Measurements from ENCODE around the gene LTB4R.

The LTB4R gene

DNA sequence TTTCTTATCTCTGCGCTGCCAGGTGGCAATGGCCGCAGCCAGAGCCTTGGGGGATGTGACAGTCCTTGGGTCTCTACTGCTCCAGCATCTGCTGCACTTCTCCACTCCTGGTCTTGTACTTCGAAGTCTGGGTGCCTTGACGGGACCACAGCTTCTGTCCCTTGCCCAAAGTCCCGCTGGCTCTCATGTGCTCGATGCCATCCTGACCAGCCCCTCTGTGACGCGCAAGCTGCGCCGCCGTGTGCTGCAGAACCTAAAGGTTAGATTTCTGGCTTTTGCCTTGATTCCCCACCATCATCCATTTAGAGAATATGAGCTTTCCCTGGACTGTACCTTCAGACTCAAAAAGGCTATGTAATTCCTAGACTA is 7.3 kb upstream of the LTB4R start:
- no peak for DNase-seq

DNA sequence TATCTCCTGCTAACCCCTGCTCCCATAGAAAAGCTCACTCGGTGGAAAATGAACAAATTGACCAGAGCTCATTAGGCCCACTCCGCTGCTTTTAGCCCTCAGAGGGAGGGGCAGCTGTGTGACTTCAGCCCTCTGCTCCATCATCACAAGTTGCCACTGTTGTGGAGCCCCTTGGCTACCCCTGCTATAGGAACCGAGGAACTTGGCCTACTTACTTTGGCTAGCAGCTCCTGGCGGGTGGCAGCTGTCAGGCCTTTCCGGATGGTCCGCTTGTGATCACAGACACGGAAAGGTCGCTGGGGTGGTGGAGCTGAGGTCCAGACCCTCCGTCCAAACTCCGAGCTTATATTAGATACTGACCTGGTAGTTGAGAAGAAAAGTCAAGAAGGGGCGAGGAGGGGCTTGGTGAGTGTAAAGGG is 4.1 kb upstream of the LTB4R start:
- no peak for DNase-seq

DNA sequence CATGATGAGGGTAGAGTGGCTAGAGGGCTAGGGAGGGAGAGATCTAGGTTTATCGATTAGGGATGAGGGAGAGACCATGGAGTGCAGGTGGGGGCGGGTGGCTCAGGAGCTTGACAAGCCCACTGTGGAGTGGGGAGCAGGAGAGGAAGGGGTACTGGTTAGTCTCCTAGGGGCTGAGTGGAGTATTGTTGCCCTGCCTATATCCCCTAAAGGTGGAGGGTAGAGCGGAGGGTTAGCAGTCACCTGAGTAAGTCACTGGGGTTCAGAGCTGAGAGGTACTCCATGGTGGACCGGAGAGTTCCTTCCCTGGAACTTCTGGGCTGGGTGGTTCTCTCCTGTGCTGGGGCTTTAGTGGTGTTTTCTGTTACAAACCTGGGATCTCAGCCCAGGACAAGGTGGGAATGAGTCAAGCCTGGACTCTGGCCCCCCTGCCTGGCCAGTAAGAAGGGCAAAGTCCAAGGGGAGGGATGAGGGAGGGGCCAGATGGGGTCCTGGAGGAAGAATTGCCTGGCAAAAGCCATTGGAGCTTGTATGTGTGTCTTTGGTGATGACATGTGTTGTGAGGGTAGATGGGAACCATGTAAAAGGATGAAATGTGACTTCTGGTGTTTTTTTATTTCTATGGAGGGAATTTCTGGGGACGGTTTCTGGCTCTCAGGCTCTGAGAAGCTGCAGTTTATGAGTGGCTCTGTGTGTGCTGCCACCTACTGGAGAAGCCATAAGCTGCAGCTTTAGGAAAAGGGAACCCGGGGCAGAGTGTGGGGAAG is 3.5 kb upstream of the LTB4R start, which contains the start of gene CIDEB:
CIDEB (minus strand) TSS at position 403 of the 767 bp plus-strand sequence; CDS start at position 284, 119 bp downstream.
- DNase-seq = peak; percentile 6

DNA sequence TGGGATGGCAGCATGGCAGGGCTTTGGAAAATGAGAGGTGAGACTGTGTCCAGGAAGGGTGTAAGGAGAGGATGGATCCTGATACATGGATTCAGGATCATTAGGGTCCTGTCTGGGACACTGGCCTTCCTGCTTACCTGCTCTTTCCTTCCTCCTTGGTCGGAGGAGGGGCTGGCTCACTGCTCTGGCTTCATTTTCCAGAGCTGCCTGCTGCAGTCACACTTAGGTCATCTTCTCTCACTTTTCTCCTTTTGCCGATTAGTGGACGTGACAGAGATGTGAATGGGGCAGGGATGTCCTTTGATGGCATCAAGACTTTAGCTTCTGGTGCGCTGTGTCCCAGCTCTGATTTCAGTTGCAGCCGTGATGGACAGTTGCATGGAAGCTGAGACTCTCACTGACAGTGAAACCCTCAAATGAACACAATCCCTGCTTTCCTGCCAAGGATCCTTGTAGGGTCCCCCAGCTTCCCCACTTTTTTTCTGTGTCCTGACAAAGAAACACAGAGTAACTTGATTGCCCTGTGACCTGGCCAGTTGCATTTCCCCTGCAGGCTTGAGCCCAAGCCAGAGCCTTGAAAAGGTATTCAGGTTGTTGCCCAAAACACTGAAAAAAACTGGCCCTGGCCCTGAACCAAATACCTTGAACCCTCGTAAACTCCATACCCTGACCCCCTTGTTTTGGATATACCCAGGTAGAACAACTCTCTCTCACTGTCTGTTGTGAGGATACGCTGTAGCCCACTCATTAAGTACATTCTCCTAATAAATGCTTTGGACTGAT is 2.8 kb upstream of the LTB4R start:
- DNase-seq = no peak

DNA sequence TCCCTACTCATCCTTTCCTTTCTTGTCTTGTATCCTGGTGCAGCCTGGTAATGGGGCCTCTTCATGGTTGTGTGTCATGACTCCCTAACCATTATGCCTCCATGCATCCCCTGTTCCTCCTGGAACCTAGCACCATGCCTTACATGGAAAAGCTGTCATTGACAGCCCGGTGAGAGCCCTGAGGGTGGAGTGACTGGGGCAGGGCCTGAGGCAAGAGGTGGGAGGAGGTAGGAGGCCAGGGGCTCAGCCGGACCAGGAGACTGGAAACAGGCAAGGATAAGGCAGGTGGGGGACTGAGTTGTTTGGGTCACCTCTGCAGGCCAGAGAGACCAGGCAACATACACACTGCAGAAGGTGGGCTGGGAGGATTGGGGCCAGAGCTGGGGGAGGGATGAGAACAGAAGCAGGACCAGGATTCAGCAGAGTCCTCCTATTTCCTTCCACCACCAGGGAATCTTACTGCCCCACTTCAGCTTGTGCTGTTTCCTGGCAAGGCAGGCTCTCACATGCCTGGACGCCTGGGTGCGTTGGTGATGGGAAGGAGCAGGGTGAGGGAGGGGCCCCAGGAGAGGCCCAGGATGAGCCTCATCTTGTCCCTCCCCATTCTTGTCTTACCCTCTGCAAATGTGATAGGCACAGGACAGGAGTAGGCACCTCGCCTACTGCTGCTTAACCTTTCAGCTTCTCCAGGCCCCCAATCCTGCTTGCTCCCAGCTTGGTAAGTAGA is 1.6 kb upstream of the LTB4R start, which contains the start of gene LTB4R2:
LTB4R2 (plus strand) TSS at position 603 of the 727 bp plus-strand sequence. CDS start 525 bp downstream, outside the sequence.
- DNase-seq = no peak

DNA sequence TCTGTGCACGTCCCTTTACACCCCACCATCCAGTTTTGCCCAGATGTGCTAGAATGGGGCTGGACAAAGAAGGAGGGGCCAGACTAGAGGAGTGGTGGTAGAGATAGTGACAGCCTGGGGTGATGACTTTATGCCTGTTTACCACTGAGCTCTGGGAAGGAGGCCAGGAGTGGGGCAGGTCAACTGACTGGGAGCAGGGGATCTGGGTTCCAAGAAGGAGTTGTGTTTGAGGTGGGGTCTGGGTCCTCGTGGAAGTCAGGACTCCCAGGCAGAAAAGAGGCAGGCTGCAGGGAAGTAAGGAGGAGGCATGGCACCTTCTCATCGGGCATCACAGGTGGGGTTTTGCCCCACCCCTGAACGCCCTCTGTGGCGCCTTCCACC is 1.0 kb upstream of the LTB4R start:
- no peak for DNase-seq

DNA sequence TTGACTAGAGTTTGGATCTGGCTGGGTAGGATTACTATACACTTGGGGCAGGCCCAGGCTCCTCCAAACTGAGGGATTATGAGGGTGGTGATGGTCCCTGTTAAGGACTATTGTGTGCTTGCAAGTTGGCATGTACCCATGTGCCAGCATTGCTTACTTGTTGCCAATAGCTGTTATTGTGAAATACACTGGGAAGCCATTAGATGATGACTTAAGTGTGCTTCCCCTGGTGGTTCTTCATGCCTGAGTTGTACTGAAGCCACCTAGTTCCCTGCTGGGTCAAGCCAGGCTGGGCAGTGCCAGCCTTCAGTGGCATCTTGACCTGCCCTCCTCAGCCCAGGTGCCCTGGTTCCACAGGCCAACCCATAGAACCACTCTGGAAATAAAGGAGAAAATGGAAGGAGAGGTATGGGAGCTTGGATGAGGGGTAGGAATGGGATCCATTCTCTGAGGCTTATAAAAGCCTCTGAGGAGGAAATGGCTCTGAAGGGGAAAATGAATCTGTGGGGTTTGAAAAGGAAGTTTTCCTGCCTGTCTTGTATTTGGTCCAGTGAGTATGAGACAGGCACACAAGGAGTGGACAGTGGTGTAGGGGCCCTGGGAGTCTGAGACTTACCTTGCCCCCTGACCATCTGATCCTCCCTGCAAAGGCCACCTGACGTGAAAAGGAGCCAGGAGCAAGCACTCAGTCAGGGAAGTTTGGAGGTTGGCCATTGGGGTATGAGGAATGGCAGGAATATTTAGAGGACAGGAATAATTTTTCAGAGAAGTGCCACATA is 724 bp downstream of the LTB4R start:
- no peak for DNase-seq

DNA sequence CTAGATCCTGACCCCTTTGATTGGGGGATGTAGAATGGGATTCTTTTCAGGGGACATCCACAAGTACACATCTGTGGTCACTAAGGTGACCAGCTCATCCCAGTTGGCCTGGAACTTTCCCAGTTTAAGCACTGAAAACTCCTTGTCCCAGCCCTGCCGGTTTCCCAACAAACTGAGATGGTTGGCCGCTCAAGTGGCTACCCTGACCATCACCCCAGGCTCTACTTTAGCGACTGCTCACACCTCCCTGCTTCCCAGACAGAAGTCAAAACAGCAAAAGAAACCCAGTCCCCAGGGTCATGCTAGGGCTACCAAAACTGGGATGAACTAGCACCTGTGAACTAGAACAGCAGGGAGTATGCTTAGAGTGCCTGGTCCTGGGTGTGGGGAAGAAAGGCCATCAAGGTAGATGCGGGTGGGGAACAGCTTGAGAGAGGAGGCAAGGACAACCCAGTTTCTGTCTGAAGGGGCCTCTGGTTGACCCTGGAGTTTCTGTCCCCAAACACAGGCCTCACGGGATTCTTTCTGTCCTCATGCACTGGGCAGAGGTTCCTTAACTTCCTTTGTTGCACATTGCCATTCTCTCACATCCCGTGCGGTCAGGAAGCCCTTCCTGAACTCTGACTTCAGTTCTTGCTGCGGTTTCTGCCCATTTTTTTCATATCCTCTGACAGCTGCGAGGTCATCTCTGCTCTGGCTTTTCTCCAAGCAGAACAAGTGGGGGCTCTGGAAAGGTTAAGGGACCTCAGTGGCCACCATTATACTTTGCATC is 1.6 kb downstream of the LTB4R start:
- DNase-seq = no peak

DNA sequence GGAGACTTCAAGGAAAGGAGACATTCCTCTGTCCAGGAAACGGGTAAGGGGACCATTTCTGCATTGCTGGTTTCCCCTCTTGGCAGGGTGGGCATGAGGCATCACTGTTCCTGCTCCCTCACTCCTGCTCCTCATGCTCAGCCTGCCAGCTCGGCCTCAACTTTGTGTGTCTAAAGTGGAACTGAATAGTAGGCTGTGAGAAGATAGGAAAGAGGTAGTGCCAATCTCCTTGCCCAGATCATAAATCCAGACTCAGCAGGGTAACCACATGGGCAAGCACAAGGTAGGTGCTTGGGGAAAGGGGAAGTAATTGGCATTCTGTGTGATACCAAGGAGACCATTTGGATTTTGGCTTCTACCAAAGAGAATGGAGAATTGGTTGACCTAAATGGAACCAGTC is 2.6 kb downstream of the LTB4R start:
- no peak for DNase-seq

DNA sequence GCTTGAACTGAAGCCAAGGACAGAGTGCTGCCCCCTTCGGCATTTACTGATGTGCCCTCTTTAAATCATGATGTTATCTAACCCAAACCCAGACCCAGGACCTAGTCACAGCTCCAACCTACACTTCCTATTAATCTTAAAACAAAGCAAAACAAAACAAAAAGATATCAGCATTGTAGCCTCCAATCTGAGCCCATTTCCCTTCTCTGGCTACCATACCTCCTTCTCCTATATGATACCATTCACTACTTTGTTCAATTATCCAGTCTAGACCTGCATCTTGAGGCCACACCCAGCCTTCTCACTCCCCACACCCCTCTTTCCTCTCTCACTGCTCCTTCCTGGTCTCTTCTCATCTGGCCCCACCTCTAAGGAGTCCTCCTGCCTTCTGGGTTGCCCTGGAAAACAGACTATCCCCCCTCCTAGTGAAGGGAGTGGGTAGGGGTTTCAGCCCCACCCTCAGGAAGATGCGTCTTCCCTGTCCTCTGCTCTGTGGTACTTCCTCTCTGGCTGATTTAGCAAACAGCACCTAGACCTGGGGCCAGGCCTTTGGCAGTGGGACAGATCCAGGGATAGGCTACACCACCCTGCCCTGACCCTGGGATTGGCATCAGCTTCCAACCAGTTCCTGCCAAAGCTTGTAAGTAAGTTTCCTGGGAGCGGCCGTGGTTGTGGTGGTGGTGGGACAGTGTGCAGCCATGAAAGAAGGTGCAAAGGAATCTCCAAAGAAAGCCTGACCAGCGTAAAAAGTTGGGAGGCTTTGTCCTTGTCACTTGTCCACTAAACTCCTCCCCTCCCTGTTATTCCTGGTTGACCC is 3.3 kb downstream of the LTB4R start:
- DNase-seq = no peak

DNA sequence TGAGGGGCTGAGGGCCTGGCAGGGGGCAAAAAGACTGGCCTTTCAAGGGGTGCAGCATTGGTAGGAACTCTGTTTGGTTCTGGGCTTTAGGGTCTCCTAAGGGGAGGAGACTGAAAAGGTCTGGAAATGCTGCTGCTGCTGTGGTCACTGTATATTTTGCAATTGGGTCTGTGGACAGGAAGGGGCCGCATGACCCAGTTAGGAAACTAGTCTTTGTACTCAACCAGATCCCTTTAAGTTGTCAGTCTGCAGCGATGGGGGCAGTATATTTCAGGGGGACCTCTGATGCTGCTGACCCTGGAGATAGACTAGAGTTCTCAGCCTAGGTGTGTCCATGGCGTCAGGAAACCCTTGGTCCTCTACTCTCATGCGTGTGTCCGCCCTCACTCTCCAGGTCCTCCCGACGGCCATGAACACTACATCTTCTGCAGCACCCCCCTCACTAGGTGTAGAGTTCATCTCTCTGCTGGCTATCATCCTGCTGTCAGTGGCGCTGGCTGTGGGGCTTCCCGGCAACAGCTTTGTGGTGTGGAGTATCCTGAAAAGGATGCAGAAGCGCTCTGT is 4.0 kb downstream of the LTB4R start:
- DNase-seq = no peak

DNA sequence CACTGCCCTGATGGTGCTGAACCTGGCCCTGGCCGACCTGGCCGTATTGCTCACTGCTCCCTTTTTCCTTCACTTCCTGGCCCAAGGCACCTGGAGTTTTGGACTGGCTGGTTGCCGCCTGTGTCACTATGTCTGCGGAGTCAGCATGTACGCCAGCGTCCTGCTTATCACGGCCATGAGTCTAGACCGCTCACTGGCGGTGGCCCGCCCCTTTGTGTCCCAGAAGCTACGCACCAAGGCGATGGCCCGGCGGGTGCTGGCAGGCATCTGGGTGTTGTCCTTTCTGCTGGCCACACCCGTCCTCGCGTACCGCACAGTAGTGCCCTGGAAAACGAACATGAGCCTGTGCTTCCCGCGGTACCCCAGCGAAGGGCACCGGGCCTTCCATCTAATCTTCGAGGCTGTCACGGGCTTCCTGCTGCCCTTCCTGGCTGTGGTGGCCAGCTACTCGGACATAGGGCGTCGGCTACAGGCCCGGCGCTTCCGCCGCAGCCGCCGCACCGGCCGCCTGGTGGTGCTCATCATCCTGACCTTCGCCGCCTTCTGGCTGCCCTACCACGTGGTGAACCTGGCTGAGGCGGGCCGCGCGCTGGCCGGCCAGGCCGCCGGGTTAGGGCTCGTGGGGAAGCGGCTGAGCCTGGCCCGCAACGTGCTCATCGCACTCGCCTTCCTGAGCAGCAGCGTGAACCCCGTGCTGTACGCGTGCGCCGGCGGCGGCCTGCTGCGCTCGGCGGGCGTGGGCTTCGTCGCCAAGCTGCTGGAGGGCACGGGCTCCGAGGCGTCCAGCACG is 4.7 kb downstream of the LTB4R start:
- peak; percentile 23 for DNase-seq

DNA sequence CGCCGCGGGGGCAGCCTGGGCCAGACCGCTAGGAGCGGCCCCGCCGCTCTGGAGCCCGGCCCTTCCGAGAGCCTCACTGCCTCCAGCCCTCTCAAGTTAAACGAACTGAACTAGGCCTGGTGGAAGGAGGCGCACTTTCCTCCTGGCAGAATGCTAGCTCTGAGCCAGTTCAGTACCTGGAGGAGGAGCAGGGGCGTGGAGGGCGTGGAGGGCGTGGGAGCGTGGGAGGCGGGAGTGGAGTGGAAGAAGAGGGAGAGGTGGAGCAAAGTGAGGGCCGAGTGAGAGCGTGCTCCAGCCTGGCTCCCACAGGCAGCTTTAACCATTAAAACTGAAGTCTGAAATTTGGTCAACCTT is 5.3 kb downstream of the LTB4R start:
- no peak for DNase-seq

DNA sequence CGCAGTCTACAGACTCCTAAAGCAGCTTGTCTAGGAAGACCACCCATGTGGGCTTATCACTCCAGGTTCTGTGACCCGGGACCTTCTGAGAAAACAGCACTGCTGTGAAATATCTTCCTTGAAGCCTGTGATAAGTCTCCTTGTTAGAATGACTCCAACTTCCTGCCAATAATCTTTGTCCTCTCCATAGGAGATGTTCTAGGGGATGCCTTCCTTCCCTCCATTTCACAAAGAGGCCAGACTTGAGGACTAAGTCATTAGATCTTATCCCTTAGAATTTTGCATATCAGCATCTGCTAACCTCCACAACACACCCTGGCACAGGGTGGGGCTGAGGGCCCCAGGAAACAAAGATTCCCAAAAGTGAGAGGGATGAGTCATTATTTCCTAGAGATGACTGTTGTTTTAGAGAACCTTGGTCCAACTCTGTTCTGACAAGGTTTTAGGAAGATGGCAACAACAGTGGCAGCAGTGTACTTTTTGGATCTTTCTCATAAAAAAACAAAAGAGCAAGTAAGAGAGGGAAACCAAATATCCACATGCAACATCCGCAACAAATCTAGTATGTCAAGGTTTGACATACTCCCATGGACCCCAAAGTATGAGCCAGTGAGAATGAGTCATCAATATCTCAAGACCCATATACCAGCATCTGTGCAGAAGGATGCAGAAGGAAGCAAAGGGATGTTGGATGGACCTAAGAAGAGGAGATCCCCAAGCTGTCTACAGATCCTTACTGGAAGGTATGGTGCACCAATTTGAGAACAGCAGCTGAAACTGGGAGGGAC is 6.0 kb downstream of the LTB4R start:
- DNase-seq = no peak

DNA sequence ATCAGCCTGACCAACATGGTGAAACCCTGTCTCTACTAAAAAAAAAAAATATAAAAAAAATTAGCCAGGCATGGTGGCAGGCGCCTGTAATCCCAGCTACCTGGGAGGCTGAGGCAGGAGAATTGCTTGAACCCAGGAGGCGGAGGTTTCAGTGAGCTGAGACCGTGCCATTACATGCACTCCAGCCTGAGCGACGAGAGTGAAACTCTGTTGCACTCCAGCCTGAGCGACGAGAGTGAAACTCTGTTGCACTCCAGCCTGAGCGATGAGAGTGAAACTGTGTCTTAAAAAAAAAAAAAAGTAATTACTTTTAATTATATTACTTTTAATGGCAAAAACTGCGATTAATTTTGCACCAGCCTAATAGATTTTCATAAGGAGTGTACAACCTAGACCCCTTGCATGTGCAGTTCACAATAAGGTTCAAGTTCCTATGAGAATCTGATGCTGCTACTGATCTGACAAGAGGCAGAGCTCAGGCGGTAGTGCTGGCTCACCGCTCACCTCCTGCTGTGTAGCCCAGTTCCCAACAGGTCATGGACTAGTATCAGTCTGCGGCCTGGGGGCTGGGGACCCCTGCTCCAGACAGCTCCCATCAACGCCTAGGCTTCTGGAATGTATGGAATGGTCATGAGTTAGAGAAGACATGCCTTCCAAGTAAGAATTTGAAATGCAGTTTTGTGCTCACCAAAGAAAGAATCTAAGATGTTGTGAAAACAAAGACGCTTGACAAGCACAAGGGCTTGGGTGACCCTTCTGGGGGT is 10.1 kb downstream of the LTB4R start:
- DNase-seq = no peak

DNA sequence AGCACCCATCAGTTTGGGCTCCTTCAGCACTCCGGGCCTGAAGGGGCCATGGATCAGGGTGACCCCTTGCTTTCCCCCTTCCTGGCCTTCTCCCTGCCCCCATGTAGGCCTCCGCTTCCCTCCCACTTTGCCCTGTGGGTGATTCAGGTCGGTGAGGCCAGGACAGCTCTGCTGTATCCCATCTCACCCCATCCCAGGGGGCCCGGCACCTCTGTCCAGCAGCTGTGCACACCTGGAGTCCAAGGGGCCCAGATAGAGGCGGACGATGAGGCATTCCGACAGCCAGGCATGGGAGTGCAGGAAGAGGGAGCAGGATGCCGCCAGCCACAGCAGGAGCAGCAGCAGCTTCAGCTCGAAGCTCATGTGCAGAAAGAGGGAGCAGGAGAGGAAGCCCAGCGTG is 11.4 kb downstream of the LTB4R start:
- no peak for DNase-seq

DNA sequence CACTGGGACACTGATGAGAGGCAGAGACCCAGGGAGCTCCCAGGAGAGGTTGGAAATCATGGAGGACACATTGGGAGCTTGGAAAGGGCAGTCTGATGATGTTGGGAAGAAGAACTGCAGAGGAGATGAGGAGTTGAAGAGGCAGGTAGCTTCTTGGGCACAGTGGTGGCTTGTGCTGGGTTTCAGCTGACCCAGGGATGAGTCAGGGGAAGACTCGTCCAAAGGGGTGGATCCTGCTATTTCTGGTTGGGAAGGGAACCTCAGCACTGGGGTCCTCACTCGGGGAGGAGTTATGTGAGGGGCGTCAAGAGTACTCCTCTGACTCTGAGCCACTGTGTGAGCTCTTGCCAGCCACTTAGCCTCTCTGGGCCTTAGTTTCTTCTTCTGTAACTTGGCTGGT is 12.0 kb downstream of the LTB4R start:
- DNase-seq = no peak

DNA sequence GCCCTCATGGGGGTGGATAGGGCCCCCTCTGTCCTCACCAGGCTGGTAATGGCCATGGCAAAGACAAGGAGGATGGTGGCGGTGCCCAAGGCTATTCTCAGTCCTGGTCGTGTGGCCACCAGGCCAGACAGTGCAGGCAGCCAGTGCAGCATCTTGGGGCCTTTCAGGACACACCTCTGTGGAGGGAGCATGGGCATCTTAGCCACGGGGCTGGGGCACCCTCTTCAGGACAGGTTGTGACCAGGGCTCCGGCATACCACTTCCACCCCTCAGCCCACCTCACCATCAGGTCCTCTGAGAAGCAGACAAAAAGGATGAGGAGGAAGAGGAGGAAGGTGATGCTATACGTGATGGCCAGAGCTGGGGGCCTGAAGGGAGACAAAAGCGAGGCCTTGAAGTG is 12.7 kb downstream of the LTB4R start:
- DNase-seq = no peak

Measured in NCI-H1092 (cell line).